Skeletal muscle tissue (tissue), 4 donors: ENCODE measurements around the gene RPS15. TPM values are rescaled to one million over a fixed set of nuclear protein-coding genes. Genes with fewer than 3 reads are reported as not detected.

Experiments
- H3K27ac ChIP-seq: one replicate; pipeline ENCODE4 v1.7.0; 2013; ENCODE audit warnings: mild to moderate bottlenecking, low read depth, low read length, inconsistent platforms
- H3K27me3 ChIP-seq, 3 donors: one replicate each; pipeline ENCODE4 v1.7.0; 2013; ENCODE audit warnings: low read length in 3 of 3; ENCODE audit not compliant: control insufficient read depth in 3 of 3, insufficient read depth in 3 of 3
- H3K36me3 ChIP-seq, 3 donors: one replicate each; pipeline ENCODE4 v1.7.0; 2013; ENCODE audit warnings: low read length in 3 of 3; ENCODE audit not compliant: control insufficient read depth in 3 of 3, insufficient read depth in 3 of 3
- H3K4me1 ChIP-seq, 3 donors: one replicate each; pipeline ENCODE4 v1.7.0; 2013; ENCODE audit warnings: low read length in 3 of 3, mild to moderate bottlenecking in 3 of 3; ENCODE audit not compliant: control insufficient read depth in 3 of 3, insufficient read depth in 3 of 3
- H3K4me3 ChIP-seq, 3 donors: one replicate each; pipeline ENCODE4 v1.7.0; 2013; ENCODE audit warnings: low read length in 3 of 3
- H3K9ac ChIP-seq, 3 donors: one replicate each; pipeline ENCODE4 v1.7.0; 2013; ENCODE audit warnings: low read length in 3 of 3, mild to moderate bottlenecking in 3 of 3, moderate library complexity in 2 of 3, low read depth in 1 of 3
- H3K9me3 ChIP-seq, 3 donors: one replicate each; pipeline ENCODE4 v1.7.0; 2013; ENCODE audit warnings: low read length in 3 of 3; ENCODE audit not compliant: control insufficient read depth in 3 of 3
- total RNA-seq: library from RNA; depleted of rRNA; stranded (reverse); fragments of >200 nt; gene quantifications from one replicate; pipeline ENCODE4 v1.2.3, GENCODE V29; 2014
- donor health status: Osteomylitis.

Gene RPS15
- 354 TPM for total RNA-seq

DNA sequence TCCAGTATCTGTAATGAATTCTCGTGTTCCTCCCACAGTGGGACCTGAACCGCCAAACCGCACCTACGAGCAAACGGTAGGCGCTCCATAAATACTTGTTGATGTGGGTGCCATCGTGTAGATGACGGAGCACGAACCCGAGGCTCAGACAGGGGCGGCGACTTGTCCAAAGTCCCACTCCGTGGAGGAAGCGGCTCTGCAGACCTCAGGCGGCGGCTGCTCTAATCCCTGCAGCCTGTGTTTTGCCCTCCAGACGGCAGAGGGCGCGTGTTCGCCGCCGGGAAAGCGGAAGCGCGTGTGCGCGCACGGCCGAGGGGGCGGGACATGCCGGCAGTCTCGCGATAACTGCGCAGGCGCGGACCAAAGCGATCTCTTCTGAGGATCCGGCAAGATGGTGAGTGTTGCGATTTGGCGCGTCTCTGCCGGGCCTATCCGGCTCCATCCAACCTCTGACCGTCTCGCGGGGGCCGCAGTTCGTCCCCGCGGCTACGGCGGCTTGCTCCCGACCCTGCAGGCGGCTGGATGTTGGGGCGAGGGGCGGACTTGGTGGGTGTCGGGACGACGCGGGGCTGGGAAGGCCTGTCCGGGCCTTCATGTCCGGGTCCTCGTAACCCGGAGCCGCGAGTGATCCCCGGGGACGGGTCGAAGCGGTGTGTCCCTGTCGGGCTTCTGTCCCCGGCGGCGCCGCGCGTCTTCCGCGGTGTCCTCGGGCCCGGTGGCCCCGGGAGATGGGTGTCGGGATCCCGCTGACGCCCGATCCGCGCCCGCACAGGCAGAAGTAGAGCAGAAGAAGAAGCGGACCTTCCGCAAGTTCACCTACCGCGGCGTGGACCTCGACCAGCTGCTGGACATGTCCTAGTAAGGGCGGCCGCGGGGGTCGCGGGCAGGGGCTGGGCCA is at the start of gene RPS15:
Gene RPS15 (plus strand): TSS at position 362 of the 898 bp plus-strand sequence. CDS start 30 bp downstream, at position 392.
- peak within 1 kb of the TSS; percentile 84 for H3K27ac ChIP-seq
- H3K9me3 ChIP-seq, result no peaks in the 10 kb centered on the region
- peaks cover 37 to 44% (median 40%) of the 10 kb centered on the region in 3 donors for H3K36me3 ChIP-seq
- peak within 1 kb of the TSS; percentile 92 to 94 (median 93) for H3K9ac ChIP-seq
- peak within 1 kb of the TSS; percentile 78 to 94 (median 94) for H3K4me3 ChIP-seq
- peaks cover 14 to 37% (median 27%) of the 10 kb centered on the region in 3 donors for H3K4me1 ChIP-seq
- H3K27me3 ChIP-seq, result no peaks in the 10 kb centered on the region

DNA sequence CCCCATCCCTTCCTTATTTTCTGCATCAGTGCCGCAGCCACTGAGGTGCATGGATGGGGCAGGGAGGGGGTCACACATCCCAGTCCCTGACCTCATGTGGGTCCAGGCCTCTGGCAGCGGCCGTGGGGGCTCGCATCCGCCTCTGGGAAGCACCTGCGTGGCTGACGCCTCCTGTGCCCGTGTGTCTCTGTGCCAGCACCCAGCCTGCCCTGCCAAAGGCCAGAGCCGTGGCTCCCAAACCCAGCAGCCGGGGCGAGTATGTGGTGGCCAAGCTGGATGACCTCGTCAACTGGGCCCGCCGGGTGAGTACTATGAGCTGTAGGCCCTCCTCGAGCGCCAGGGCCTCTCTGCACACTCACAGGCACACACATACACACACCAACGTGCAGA is 49.6 kb upstream of the RPS15 start:
- peaks cover 42 to 54% (median 50%) of the 10 kb centered on the region in 3 donors for H3K4me1 ChIP-seq
- H3K27ac ChIP-seq, result no peak overlapping the region
- peaks cover 38 to 55% (median 52%) of the 10 kb centered on the region in 3 donors for H3K36me3 ChIP-seq
- peak overlapping the region in 1 of 3 donors; percentile 40 for H3K9ac ChIP-seq
- no peaks in the 10 kb centered on the region for H3K27me3 ChIP-seq
- H3K9me3 ChIP-seq, result no peaks in the 10 kb centered on the region
- peak overlapping the region in 1 of 3 donors; percentile 56 for H3K4me3 ChIP-seq

DNA sequence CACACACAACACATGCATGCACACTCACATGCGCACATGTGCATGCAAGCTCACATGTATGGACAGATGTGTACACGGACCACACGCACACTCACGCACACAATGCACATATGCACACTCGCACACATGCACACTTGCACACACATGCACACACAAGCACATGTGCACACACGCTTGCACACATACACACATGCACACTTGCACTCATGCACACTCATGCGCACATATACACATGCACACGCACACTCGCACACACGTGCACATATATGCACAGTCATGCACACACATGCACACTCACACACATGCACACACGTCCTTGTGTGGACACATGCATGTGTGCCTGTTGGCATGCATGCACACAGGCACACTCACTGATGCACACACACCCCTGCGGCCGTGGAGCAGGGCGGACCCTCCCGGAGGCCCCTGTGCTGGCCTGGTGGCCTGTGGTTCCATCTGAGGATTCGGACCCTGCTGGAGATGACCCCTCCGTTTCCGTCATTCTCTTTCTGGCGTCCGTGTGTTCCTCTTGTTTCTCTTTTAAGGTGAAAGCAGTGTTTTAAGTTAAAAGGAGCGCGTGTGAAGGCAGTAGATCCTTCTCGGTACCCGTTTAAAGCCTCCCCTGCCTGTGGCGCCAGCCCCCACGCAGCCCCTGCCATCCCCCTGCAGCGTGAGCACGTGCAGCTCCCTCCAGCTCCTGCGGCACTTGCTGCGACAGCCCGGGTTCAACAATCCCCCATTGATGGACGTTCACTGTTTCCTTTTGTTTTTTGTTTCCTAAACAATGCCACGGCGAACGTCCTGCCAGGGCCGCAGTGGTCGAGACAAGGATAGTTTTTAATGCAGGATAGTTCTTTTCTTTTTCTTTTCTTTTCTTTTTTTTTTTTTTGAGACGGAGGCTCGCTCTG is 48.9 kb upstream of the RPS15 start:
- Histone ChIP-seq H3K27me3 (no peaks in the 10 kb centered on the region), H3K27ac (no peak overlapping the region), H3K36me3 (peaks cover 44 to 58% (median 52%) of the 10 kb centered on the region in 3 donors), H3K9me3 (no peaks in the 10 kb centered on the region), H3K4me3 (peak overlapping the region in 1 of 3 donors; percentile 56), H3K4me1 (peaks cover 40 to 49% (median 49%) of the 10 kb centered on the region in 3 donors), H3K9ac (no peak overlapping the region)

DNA sequence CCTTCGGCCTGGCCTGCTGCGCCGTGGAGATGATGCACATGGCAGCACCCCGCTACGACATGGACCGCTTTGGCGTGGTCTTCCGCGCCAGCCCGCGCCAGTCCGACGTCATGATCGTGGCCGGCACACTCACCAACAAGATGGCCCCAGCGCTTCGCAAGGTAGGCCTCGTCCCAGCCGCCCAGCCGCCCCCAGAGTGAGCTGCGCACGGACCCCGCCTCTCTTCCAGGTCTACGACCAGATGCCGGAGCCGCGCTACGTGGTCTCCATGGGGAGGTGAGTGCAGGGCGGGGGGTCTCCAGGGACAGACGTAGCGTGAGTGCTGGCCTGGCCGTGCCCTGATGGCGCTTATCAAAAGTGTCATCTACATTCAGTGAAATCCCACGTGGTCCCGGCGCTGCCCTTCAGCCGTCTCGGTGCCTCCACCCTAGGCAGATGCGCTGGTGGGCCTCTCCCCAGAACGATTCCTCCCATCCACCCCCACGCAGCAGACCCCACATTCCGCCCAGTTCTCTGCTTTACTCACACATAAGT is 47.2 kb upstream of the RPS15 start:
- peaks cover 44 to 61% (median 52%) of the 10 kb centered on the region in 3 donors for H3K36me3 ChIP-seq
- H3K27me3 ChIP-seq, result no peaks in the 10 kb centered on the region
- no peak overlapping the region for H3K9ac ChIP-seq
- no peak overlapping the region for H3K4me3 ChIP-seq
- H3K27ac ChIP-seq, result no peak overlapping the region
- H3K4me1 ChIP-seq, result peaks cover 35 to 46% (median 43%) of the 10 kb centered on the region in 3 donors
- no peaks in the 10 kb centered on the region for H3K9me3 ChIP-seq

DNA sequence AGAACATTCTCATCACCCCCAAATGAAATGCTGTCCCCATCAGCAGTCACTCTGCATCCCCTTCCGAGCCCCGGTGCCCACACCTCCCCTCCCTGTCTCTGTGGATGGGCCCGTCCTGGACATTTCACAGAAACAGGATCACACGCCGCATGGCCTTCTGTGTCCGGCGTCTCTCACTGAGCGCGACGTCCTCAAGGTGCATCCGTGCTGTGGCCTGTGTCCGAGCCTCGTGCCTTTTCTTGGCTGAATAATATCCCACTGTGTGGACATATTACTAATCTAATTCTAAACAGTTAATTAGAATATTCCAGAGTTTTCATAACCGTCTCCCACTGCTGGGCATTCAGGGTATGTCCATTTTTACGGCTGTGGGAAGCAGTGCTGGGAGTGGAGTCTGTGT is 45.8 kb upstream of the RPS15 start:
- H3K4me3 ChIP-seq, result no peak overlapping the region
- no peaks in the 10 kb centered on the region for H3K9me3 ChIP-seq
- H3K9ac ChIP-seq, result no peak overlapping the region
- H3K36me3 ChIP-seq, result peaks cover 42 to 53% (median 52%) of the 10 kb centered on the region in 3 donors
- no peaks in the 10 kb centered on the region for H3K27me3 ChIP-seq
- H3K4me1 ChIP-seq, result peaks cover 30 to 43% (median 41%) of the 10 kb centered on the region in 3 donors
- H3K27ac ChIP-seq, result no peak overlapping the region

DNA sequence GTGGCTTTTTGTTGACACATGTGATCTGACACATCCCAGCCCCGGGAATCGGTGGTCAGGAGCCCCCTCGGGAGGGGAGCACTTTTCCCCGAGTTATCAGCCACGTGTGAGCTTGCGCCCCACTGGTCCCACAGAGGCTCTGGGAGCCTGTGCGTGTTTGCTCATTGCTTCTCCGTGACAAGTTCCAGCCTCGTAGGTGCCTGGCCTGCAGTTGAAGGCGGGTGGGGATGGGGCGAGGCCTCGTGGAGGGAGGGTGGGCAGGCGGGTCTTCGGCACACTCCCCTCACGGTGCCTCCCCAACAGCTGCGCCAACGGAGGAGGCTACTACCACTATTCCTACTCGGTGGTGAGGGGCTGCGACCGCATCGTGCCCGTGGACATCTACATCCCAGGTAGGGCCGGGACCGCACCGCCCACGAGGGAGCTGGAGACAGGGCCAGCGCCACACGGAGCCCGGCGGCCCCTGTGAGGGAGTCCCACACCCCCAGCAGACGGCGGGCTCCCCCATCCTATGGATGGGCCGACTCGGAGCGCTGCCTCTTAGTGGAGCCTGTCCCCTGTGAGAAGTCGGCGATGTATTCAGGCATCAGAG is 45.2 kb upstream of the RPS15 start:
- Histone ChIP-seq H3K4me1 (peaks cover 26 to 38% (median 37%) of the 10 kb centered on the region in 3 donors), H3K36me3 (peaks cover 44 to 56% (median 52%) of the 10 kb centered on the region in 3 donors), H3K9me3 (no peaks in the 10 kb centered on the region), H3K27ac (no peak overlapping the region), H3K4me3 (no peak overlapping the region), H3K9ac (no peak overlapping the region), H3K27me3 (no peaks in the 10 kb centered on the region)

DNA sequence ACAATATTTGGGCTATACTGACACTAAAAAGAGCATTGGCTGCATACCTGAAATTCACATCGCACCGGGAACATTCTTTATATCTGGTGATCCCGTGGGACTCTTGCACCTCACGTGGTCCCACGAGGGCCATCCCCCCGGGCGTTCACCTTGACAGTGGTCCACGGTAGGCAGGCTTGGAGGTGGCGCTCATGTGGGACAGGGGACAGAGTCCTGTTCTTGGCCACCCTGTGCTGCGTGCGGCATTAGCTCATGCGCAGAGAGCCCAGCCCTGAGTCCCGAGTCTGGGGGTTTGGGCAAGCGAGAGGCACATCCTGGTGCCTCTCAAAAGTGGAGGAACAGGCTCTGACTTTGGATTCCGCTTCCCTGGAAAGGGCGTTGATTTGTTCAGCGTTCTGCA is 44.4 kb upstream of the RPS15 start:
- Histone ChIP-seq H3K27me3 (no peaks in the 10 kb centered on the region), H3K36me3 (peaks cover 42 to 54% (median 50%) of the 10 kb centered on the region in 3 donors), H3K4me1 (peaks cover 20 to 31% (median 31%) of the 10 kb centered on the region in 3 donors), H3K4me3 (no peak overlapping the region), H3K9ac (peak overlapping the region in 1 of 3 donors; percentile 33), H3K9me3 (no peaks in the 10 kb centered on the region), H3K27ac (no peak overlapping the region)

DNA sequence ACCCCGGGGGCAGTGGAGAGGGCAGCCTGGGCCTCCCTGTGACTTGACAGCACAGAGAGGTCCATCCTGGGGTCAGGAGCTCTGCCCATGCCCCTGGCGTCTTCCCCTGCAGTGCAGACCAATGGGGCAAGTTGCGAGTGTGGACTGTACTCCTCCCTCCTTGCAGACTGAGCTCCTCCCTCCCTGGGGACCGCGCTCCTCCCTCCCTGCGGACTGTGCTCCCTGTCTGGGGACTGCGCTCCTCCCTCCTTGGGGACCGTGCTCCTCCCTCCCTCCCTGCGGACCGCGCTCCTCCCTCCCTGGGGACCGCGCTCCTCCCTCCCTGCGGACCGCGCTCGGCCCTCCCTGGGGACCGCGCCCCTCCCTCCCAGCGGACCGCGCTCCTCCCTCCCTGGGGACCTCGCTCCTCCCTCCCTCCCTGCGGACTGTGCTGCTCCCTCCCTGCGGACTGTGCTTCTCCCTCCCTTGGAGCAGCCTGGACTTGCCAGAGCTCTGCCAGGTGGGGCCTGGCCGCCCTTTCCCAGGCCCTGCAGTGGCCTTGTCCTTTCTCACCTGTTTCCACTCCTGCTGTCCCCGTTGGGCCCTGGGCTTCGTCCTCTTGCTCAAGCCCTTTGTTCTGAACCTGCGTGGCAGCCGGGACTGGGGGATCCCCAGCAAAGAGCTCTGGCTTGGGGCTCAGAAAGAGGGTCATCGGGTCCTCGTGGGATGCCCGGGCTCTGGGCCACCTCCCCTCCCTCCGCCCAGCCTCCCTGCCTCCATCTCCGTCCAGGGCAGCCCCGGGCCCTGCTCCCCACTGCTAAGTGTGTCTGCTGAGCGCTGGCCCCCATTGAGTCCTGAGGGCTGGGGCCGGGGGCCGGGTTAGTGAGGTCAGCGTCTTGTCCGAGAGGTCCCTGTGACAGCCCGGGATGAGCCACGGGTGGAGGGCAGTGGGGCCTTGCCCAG is 43.7 kb upstream of the RPS15 start:
- H3K9ac ChIP-seq, result peak overlapping the region in 1 of 3 donors; percentile 33
- peaks cover 18 to 33% (median 29%) of the 10 kb centered on the region in 3 donors for H3K4me1 ChIP-seq
- H3K4me3 ChIP-seq, result no peak overlapping the region
- H3K9me3 ChIP-seq, result no peaks in the 10 kb centered on the region
- no peak overlapping the region for H3K27ac ChIP-seq
- peaks cover 40 to 53% (median 48%) of the 10 kb centered on the region in 3 donors for H3K36me3 ChIP-seq
- H3K27me3 ChIP-seq, result no peaks in the 10 kb centered on the region
